ENCODE results near the gene KCNG3.
"Not testable (repeated sequence)": the region's sequence is repeated elsewhere in the genome, so short reads cannot be mapped to it uniquely, and the experiment has no call there.

KCNG3 gene

DNA sequence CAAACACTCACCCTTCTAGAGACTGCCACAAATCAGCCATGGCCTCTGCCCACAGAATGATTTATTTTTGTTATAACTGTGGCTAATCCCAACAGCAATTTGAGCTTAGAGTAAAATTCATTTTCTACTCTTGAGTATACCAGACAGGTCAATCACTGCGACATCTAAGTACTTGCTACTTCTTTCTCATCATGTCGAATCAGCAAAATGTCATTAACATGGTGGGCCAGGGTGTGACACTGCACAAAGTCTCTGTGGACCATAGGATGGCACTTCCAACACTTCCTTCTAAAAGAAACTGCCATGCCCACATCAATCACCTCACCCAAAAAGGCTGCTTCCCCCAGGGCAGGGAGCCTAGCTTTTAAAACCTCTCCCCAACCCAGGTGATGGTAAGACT lies 64.4 kb downstream of the KCNG3 start:
- no peak for DNase-seq (ENCODE audit: low read depth)

DNA sequence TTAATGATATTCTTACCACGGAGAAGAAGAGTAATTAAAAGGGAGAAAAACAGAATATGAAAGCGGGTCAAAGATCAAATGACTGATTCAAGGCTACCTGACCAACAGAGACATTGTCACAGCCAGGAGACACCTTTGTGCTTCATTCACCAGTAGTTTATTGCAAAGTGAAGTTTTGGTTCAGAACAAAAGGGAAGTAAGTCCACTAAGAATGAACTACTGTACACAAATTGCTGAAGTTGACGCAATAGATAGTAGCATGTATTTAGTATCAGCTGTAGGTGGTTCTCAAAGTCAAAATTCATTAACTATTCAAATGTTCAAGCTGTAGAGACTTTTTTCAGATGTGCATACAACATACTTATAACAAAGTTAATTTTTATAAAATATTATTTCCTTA lies 68.1 kb downstream of the KCNG3 start:
- no peak for DNase-seq (ENCODE audit: low read depth)

DNA sequence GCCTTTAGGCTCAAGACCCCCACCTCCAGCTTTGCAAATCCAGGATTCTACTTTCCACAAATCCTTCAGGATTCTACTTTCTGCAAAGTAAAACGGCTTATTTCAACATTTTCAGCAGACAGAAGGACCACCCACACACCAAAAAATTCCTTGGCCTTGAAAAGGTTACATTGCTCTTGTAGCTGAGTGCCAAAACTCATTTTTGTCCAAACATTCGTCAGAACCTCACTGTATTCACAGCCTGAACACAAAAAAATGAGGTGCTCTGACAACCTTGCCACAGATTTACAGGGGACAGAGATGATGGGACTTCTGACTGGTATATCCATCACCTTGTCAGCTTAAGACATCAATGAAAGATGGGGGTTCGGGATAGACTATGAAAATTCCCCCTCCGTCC lies 69.7 kb downstream of the KCNG3 start:
- DNase-seq (ENCODE audit: low read depth) = no peak

DNA sequence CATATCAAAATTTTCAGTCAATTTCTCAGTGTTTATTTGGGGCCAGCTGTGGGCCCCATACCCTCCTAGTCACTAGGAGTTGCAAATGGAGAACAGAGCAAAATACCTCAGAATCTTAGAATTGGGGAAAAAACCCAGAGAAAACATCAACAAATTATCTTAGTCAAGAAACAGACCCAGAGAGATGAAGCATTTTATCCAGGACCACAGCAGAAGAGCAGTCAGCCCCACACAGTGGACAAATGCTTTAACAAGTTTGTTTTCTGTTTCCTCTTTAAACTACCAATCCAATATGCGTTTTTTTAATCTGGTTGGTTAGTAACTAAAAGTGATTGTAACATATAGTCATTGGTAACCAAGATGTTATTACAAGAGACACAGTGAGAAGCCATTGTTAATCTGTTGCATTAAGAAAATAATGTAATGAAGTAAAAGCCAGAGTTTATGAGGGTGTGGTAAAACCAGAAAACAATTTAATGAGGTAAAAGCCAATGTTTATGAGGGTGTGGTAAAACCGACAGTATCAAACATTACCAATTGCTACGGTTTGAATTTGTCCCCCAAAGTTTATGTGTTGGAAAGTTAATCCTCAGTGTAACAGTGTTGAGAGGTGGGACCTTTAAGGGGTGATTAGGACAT lies 72.1 kb downstream of the KCNG3 start:
- no peak for DNase-seq (ENCODE audit: low read depth)

DNA sequence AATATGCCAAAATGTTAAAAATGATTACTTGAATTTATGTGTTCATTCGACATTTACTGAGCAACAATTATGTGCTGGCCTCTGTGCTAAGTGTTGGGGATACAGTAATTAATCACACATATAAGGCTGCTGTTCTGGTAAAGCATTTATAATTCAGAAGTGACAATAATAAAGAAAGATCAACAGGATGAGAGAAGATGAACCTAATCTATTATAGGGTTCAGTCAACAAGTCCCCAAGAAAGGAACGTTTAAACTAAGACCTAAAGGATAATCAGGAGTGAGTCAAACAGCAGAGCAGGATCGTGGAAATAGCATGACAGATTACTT lies 72.7 kb downstream of the KCNG3 start:
- DNase-seq (ENCODE audit: low read depth) = no peak

DNA sequence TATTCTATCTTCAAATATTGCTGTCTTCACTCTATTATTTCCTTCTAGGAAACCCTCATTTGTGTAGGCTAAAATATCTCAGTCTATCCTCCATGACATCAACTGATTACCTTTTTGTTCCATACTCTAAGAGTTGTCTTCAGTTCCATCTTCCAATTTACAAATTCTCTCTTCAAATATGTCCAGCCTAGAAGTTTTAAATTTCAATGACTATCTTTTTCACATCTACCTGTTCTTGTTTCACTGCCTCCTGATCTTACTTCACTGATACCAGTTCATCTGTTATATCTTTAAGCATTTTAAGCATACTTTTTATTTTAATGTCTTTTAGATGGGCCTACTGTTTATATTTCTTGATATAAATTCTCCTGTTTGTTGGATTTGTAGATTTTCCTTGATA lies 79.1 kb downstream of the KCNG3 start:
- DNase-seq (ENCODE audit: low read depth) = no peak

DNA sequence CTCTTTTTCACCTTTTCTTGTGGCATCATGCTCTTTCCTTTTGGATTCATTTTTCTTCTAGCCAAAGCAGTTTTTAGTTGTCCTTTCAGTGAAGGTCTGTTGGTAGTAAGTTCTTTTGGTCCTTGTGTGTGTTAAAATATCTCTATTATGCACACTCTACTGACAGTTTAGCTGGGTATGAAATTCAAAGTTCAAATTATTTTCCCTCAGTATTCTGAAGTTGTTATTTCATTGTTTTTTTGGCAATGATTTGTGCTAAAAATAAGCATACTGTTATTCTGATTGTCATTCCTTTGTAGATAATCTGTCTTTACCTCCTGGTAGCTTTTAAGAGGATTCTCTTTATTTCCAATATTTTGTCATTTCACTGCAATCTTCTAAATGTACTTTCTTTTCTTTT lies 79.6 kb downstream of the KCNG3 start:
- no peak for DNase-seq (ENCODE audit: low read depth)

DNA sequence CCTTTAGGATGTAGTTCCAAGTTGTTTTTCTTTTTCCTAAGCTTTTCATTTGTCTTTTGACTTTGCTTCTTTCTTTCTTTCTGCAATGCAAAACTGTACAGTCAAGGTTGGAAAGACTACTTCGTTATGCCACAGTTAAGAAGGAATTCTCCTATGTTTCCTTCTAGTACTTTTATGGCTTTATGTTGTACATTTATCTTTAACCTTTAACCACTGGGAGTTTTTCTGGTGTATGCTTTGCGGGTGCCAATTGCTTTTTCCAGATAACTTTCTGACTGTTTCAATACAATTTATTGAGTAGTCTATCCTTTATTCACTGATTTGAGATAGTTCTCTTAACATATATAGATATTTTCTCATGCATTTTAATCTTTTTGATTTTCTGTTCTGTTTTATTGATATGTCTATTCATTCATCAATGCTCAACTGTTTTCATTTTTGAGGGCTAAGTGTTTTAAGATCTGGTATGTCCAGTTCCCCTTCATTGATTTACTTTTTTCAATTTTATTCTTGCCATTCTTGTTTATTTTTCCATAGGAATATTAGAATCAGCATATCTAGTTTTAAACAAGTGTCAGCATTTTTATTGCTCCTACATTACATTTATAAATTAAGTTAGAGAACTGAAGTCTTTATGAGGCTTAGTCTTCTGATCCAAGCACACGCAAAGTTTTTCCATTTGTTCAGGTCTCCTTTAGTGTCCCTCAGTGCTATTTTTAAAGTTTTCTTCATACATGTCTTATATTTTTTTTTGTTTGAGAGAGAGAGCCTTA lies 82.9 kb downstream of the KCNG3 start:
- no peak for DNase-seq (ENCODE audit: low read depth)

DNA sequence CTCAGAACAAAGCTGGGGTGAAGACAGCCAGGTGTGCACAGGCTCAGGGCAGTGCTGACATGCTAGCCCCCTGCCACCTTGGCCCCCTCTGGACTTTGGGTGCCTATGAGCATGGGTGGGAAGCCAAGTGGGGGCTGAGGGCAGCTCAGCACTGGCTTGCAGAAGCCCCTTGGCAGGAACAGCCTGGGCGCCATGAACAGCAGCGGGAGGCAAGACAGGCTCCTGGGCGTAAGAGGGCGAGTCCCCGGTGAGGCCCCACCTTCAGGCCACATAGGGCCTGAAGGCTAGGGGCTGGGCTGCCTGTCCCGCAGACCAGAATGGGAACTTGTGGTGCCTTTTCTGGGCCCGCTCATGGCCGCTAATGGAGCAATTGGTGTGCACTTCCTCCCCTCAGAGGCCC lies 85.8 kb downstream of the KCNG3 start:
- no peak for DNase-seq (ENCODE audit: low read depth)

DNA sequence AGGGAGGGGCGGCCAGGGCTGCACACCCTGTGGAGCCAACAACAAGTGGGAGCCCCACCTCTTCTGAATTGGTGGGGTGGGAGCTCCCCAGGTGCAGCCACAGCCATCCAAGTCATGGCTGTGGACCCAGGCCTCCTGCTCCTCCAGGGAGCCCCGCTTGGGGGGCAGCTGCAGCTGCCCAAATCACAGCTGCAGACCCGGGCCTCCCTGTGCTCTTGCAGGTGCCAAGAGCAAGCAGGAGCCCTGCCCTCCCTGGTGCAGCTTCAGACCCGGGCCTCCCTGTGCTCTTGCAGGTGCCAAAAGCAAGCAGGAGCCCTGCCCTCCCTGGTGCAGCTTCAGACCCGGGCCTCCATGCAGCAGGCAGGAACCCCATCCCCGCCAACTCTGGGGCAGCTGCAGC lies 86.3 kb downstream of the KCNG3 start:
- DNase-seq (ENCODE audit: low read depth) = no peak

DNA sequence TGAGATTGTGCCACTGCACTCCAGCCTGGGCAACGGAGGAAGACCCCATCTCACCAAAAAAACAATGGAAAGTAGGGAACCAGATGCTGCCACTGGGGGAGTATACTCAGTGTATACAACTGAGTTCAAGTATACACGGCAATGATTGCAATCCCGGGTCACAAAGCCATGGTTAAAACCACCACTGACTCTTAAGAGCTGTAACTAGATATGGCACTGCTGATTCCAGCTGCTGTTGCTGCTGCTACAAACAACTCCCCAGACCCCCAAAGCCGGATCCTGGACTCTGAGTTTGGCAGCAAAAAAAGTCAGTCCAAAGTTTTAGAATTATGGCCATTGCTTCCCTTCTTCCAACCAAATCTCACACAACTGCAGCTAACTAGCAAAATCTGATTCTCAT lies 89.1 kb downstream of the KCNG3 start:
- no peak for DNase-seq (ENCODE audit: low read depth)

DNA sequence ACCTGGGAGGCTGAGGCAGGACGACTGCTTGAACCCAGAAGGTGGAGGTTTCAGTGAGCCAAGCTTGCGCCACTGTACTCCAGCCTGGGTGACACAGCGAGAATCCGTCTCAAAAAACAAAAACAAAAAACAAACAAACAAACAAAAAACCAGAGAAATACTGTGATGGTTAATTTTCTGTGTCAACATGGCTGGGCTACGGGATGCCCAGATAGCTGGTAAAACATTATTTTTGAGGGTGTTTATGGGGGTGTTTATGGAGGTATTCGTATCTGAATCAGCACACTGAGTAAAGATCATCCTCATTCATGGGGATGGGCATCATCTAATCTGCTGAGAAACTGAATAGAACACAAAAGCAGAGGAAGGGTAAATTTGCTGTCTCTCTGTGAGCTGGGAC lies 92.0 kb downstream of the KCNG3 start:
- no peak for DNase-seq (ENCODE audit: low read depth)

DNA sequence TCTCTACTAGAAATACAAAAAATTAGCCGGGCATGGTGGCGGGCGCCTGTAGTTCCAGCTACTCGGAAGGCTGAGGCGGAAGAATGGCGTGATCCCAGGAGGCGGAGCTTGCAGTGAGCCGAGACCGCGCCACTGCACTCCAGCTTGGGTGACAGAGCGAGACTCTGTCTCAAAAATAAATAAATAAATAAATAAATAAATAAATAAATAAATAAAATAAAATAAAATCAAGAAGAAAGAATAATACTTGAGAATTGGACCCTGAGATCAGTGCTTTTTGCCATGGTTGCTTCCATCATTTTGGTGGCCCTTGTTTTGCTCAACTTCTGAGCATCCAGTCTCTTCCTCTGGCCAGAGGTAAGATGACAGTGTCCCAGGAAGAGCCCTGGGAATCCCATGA lies 95.7 kb downstream of the KCNG3 start:
- DNase-seq (ENCODE audit: low read depth) = not testable (repeated sequence)

DNA sequence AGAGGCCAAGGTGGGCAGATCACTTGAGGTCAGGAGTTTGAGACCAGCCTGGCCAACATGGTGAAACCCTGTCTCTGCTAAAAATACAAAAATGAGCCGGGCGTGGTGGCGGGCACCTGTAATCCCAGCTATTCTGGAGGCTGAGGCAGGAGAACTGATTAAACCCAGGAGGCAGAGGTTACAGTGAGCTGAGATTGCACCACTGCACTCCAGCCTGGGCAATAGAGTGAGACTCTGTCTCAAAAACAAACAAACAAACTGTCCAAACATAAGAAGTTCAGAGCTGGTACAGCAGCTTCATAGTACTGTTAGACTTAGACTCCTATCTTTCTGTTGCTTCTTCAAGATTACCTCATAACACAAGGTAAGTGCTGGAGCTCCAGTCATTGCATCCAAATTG lies 100.5 kb downstream of the KCNG3 start:
- not testable (repeated sequence) for DNase-seq (ENCODE audit: low read depth)

DNA sequence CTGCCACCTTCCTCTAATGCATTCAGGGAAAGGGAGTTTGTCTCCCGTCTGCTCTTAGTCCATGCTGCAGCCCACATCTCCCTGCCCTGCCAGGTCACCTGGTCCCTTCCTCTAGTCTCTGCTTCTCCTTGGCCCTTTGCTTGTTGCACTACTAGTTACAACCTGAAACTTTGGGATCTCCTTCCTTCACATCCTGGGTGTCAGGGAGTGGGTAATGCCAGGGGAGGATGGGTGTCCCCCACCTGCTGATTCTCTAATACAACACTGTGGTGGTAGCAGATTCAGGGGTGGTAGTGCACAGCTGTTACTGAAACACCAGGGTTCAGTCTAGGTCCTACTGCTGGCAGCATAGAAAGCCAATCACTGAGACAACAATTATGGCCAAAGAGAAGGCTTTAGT lies 101.6 kb downstream of the KCNG3 start:
- DNase-seq (ENCODE audit: low read depth) = no peak
